HepG2 (cell line): ENCODE measurements around the gene BIRC6. TPM values are rescaled to one million over a fixed set of nuclear protein-coding genes. Genes with fewer than 3 reads are reported as not detected.

ENCODE experiments used
- ARID3A ChIP-seq: IDR thresholded peaks from 2 replicates; pipeline ENCODE4 v1.6.1; 2012; ENCODE audit warnings: low read depth, low read length, improper control_type of control experiment
- CEBPB ChIP-seq: IDR thresholded peaks from 2 replicates; pipeline ENCODE4 v1.6.1; 2011; ENCODE audit warnings: low read depth, low read length, improper control_type of control experiment, borderline replicate concordance
- CEBPG ChIP-seq: IDR thresholded peaks from 2 replicates; pipeline ENCODE4 v1.6.1; 2016
- DPF2 ChIP-seq: sonication (generic); formaldehyde crosslinking; IDR thresholded peaks from 2 replicates; pipeline ENCODE4 v1.4.0; 2020; ENCODE audit warnings: mild to moderate bottlenecking, low read depth, missing genetic modification reagents, borderline replicate concordance
- FOXP1 ChIP-seq, 2 experiments: fragments of 450-650 bp in 1 of 2; IDR thresholded peaks; 2 replicates each; pipeline ENCODE4 v1.6.1; 2017 to 2018; ENCODE audit warnings: antibody characterized with exemption in 1 of 2
- HDAC1 ChIP-seq: sonication (generic); formaldehyde crosslinking; IDR thresholded peaks from 2 replicates; pipeline ENCODE4 v1.5.1; 2020; ENCODE audit warnings: mild to moderate bottlenecking, missing genetic modification reagents
- KLF15 ChIP-seq: sonication (generic); formaldehyde crosslinking; IDR thresholded peaks from 2 replicates; pipeline ENCODE4 v1.8.1; 2023; ENCODE audit warnings: borderline replicate concordance, mild to moderate bottlenecking, inconsistent platforms, missing genetic modification reagents, mixed read lengths
- KLF9 ChIP-seq: IDR thresholded peaks from 2 replicates; pipeline ENCODE4 v1.6.1; 2016; ENCODE audit warnings: low read depth
- MEIS1 ChIP-seq: sonication (generic); formaldehyde crosslinking; IDR thresholded peaks from 2 replicates; pipeline ENCODE4 v1.9.0; 2021; ENCODE audit warnings: mild to moderate bottlenecking, missing genetic modification reagents, moderate library complexity, borderline replicate concordance
- PBX3 ChIP-seq: sonication (generic); formaldehyde crosslinking; IDR thresholded peaks from 2 replicates; pipeline ENCODE4 v1.8.1; 2023; ENCODE audit warnings: missing genetic modification reagents, inconsistent platforms, borderline replicate concordance
- PCBP2 ChIP-seq: fragments of 200-400 bp; formaldehyde crosslinking; optimal IDR thresholded peaks from 2 replicates; pipeline ENCODE3; 2018; ENCODE audit warnings: low read length, low read depth; ENCODE audit not compliant: poor library complexity, severe bottlenecking
- SNAI1 ChIP-seq: sonication (generic); formaldehyde crosslinking; IDR thresholded peaks from 2 replicates; pipeline ENCODE4 v1.5.0; 2020; ENCODE audit warnings: mild to moderate bottlenecking, missing genetic modification reagents, borderline replicate concordance
- ZBTB39 ChIP-seq: sonication (generic); formaldehyde crosslinking; IDR thresholded peaks from 2 replicates; pipeline ENCODE4 v1.5.0; 2020; ENCODE audit warnings: missing genetic modification reagents
- ZFP36L2 ChIP-seq: sonication (generic); formaldehyde crosslinking; IDR thresholded peaks from 2 replicates; pipeline ENCODE4 v1.4.0; 2020; ENCODE audit warnings: missing genetic modification reagents
- ZKSCAN1 ChIP-seq: fragments of 150-350 bp; IDR thresholded peaks from 2 replicates; pipeline ENCODE4 v1.6.1; 2014; ENCODE audit warnings: low read length
- ZNF333 ChIP-seq: sonication (generic); formaldehyde crosslinking; IDR thresholded peaks from 2 replicates; pipeline ENCODE4 v1.4.0; 2020; ENCODE audit warnings: mild to moderate bottlenecking, missing genetic modification reagents, borderline replicate concordance
- ZNF432 ChIP-seq: sonication (generic); formaldehyde crosslinking; IDR thresholded peaks from 2 replicates; pipeline ENCODE4 v1.5.0; 2020; ENCODE audit warnings: missing genetic modification reagents, mild to moderate bottlenecking, borderline replicate concordance
- ZNF556 ChIP-seq: sonication (generic); formaldehyde crosslinking; IDR thresholded peaks from 2 replicates; pipeline ENCODE4 v1.4.0; 2020; ENCODE audit warnings: mild to moderate bottlenecking, missing genetic modification reagents, borderline replicate concordance
- ZNF644 ChIP-seq: IDR thresholded peaks from 2 replicates; pipeline ENCODE4 v1.6.1; 2016; ENCODE audit warnings: low read depth
- polyA plus RNA-seq, 8 experiments: library from polyadenylated mRNA; depleted of rRNA in 3 of 8; stranded (reverse) in 7 of 8; unstranded in 1 of 8; fragments of >200 nt; fragmentation: Illumina TruSeq in 4 of 8; extraction: Trizol in 4 of 8; gene quantifications; 2 replicates each; pipeline versions ENCODE4 v1.2.1 to v1.2.3, GENCODE V29; 2011 to 2016; ENCODE audit warnings: low read depth in 4 of 8, missing spikeins in 1 of 8, mixed read lengths in 1 of 8; ENCODE audit not compliant: insufficient read depth in 1 of 8
- total RNA-seq, 5 experiments: library from RNA; depleted of rRNA; stranded (reverse); fragments of >200 nt; fragmentation: Illumina TruSeq; extraction: Trizol; gene quantifications; 2 replicates each; pipeline ENCODE4 v1.2.3, GENCODE V29; 2016; ENCODE audit warnings: low read depth in 1 of 5
- TF ChIP-seq, protein P1 (sequence below): sonication (generic); formaldehyde crosslinking; IDR thresholded peaks from 2 replicates; pipeline ENCODE4 v1.8.1; 2023; ENCODE audit warnings: mild to moderate bottlenecking, missing genetic modification reagents
- TF ChIP-seq, protein P2 (sequence below): sonication (generic); formaldehyde crosslinking; IDR thresholded peaks from 2 replicates; pipeline ENCODE4 v1.8.0; 2022; ENCODE audit warnings: missing genetic modification reagents, mild to moderate bottlenecking, moderate library complexity, borderline replicate concordance

The BIRC6 gene
- total and polyA plus RNA-seq, 2 of the 13 experiments (the other 11 are each of a cell fraction or from before 2014, with no cell fraction given) = 65.6 to 120 TPM

- TF ChIP-seq CEBPB (peak; percentile 82; the same call in 1 of the 2 replicates), ZBTB39 (no peak), HDAC1 (CRISPR knock-in tag) (0 out of 2 replicates have a peak, but pooled peaks have one; percentile 23), ZKSCAN1 (no peak), ZNF644 (CRISPR knock-in tag) (peak; percentile 65; the same call in 1 of the 2 replicates), ZNF333 (CRISPR knock-in tag) (no peak), PBX3 (CRISPR knock-in tag) (no peak), DPF2 (no peak), KLF9 (CRISPR knock-in tag) (no peak), MEIS1 (CRISPR knock-in tag) (no peak), ZNF432 (CRISPR knock-in tag) (no peak), PCBP2 (no peak), FOXP1 (IDR thresholded peaks at IDR 0.05) (no peak), FOXP1 (CRISPR knock-in tag; IDR thresholded peaks at IDR 0.05) (0 out of 2 replicates have a peak, but pooled peaks have one; percentile 14), ZFP36L2 (CRISPR knock-in tag) (no peak), ARID3A (0 out of 2 replicates have a peak, but pooled peaks have one; percentile 44), ZNF556 (CRISPR knock-in tag) (no peak), KLF15 (CRISPR knock-in tag) (no peak), CEBPG (peak; percentile 82), SNAI1 (CRISPR knock-in tag) (no peak)
- TF ChIP-seq, protein P1, sequence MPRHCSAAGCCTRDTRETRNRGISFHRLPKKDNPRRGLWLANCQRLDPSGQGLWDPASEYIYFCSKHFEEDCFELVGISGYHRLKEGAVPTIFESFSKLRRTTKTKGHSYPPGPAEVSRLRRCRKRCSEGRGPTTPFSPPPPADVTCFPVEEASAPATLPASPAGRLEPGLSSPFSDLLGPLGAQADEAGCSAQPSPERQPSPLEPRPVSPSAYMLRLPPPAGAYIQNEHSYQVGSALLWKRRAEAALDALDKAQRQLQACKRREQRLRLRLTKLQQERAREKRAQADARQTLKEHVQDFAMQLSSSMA (CRISPR knock-in tag) = no peak
- TF ChIP-seq, protein P2, sequence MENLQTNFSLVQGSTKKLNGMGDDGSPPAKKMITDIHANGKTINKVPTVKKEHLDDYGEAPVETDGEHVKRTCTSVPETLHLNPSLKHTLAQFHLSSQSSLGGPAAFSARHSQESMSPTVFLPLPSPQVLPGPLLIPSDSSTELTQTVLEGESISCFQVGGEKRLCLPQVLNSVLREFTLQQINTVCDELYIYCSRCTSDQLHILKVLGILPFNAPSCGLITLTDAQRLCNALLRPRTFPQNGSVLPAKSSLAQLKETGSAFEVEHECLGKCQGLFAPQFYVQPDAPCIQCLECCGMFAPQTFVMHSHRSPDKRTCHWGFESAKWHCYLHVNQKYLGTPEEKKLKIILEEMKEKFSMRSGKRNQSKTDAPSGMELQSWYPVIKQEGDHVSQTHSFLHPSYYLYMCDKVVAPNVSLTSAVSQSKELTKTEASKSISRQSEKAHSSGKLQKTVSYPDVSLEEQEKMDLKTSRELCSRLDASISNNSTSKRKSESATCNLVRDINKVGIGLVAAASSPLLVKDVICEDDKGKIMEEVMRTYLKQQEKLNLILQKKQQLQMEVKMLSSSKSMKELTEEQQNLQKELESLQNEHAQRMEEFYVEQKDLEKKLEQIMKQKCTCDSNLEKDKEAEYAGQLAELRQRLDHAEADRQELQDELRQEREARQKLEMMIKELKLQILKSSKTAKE = no peak
These were observed 96.6 kb downstream of the BIRC6 start (continued) for GRCh38 chr2:32453242-32454062.
